GM10266 (cell line): Measurements from ENCODE around the gene NELFB.

Source experiments
- DNase-seq: peaks from one replicate; pipeline ENCODE4 v3.0.0; 2012; ENCODE audit errors: extremely low spot score
- TF ChIP-seq, protein P1 (sequence below): IDR thresholded peaks from 2 replicates; pipeline ENCODE4 v1.5.1; 2012; ENCODE audit warnings: mild to moderate bottlenecking, low read depth; ENCODE audit not compliant: control insufficient read depth, insufficient read depth; ENCODE audit errors: missing control alignments

NELFB gene

DNA sequence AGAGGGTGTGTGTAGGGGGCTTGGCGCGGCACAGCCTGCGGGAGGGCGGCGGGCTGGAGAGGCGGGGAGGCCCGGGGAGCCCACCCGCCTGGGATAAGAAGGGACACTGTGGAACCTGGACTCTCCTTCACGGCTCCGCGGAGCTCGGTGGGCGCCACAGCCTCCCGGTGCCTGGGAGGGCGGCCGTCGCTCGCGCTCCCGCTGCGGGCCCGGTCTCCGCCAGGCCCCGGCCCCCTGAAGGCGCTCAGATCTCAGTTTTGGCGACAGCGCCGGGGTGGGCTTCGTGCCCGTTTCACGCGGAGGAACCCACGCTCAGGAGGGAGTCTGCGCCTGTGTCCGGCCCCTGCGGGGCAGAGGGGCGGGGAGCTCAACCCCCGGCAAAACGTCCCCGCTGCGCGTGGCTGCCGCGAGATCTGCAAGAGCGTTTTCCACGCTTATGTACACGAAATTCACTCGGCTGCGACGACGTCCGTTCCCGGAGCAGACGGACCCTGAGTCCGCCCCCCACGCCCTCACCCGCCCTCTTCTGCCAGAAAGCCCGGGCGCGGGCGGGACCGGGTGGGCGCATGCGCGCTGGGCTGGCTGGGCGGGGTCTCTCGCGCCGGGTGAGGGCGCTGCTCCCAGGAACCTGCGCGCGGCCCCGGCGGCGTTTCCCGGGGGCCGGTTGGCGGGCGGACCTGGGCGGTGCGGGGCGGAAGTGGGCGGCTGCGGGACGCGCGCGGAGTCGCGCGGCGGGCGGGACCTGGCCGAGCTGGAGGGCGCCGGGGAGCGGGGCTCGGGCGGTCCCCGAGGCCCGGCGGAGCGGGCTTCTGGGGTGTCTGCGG lies at the start of gene NELFB:
Gene NELFB (plus strand): TSS at position 704 of the 824 bp plus-strand sequence.
- TF ChIP-seq, protein P1, sequence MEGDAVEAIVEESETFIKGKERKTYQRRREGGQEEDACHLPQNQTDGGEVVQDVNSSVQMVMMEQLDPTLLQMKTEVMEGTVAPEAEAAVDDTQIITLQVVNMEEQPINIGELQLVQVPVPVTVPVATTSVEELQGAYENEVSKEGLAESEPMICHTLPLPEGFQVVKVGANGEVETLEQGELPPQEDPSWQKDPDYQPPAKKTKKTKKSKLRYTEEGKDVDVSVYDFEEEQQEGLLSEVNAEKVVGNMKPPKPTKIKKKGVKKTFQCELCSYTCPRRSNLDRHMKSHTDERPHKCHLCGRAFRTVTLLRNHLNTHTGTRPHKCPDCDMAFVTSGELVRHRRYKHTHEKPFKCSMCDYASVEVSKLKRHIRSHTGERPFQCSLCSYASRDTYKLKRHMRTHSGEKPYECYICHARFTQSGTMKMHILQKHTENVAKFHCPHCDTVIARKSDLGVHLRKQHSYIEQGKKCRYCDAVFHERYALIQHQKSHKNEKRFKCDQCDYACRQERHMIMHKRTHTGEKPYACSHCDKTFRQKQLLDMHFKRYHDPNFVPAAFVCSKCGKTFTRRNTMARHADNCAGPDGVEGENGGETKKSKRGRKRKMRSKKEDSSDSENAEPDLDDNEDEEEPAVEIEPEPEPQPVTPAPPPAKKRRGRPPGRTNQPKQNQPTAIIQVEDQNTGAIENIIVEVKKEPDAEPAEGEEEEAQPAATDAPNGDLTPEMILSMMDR, result no peak
- peak; percentile 100 for DNase-seq

DNA sequence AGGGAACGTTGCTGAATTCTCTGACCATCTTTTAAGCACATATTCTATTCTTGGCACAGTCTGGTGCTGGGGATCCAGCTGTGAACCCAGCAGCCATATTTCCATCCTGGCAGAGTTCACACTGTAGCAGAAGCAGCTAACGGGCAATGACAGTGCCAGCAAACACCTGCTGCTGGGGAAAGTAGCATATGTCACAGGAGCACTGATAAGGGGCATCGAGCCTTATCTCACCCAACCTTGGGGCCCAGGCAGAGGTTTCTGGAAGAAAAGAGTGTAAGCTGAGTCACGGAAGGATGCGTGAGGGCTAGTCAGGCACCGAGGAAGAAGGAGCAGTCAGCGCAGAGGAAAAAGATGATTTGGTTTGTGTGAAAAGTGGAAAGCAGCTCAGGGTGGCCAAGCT lies 48.5 kb upstream of the NELFB start:
- TF ChIP-seq, protein P1, result no peak
- DNase-seq, result no peak

DNA sequence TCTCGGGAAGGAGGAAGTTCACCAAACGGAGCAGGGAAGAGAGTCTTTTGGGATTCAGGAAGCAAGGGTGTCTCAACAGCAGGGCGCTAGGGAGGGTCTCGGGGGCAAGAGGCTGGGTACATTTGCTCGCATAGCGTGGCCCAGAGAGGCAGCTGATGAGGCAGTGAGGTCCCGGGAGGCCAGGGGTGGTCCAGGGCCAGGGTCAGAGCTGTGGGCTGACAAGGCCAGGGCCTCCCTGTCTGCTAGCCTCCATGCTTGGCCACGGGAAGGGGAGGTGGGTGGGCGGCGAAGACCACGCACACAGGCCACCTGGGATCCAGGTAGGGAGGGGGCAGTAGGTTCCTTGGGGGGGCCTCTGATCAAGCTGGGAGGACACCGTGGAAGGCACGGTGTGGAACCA lies 43.6 kb upstream of the NELFB start:
- no peak for DNase-seq
- TF ChIP-seq, protein P1, result no peak

GRCh38 chr9:137212520-137212919 lies 42.6 kb upstream of the NELFB start:
- no peak for DNase-seq
- TF ChIP-seq, protein P1, result no peak

GRCh38 chr9:137213160-137214060 lies 41.7 kb upstream of the NELFB start:
- TF ChIP-seq, protein P1, result peak; percentile 24
- no peak for DNase-seq

DNA sequence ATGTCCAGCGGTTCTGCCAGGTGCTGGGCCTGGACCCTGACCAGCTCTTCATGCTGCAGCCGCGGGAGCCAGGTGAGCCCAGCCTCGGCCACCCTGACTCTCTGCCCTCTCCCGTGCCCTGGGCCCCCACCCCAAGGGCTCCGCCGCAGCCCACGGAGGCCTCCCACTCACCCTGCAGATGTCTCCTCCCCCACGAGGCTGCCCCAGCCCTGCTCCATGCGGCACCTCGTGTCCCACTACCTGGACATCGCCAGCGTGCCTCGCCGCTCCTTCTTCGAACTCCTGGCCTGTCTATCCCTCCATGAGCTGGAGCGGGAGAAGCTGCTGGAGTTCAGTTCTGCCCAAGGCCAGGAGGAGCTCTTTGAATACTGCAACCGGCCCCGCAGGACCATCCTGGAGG lies 40.5 kb upstream of the NELFB start:
- TF ChIP-seq, protein P1, result no peak
- no peak for DNase-seq
